Mucosa of stomach (tissue), 1 donor: Measurements from ENCODE around the gene GOT2.
"Not testable (repeated sequence)": the region's sequence is repeated elsewhere in the genome, so short reads cannot be mapped to it uniquely, and the experiment has no call there.

Source experiments
- H3K27me3 ChIP-seq: one replicate; pipeline ENCODE4 v1.7.0; 2013; ENCODE audit warnings: mild to moderate bottlenecking, low read length; ENCODE audit not compliant: control insufficient read depth, insufficient read depth
- H3K36me3 ChIP-seq: one replicate; pipeline ENCODE4 v1.7.0; 2013; ENCODE audit warnings: low read length; ENCODE audit not compliant: control insufficient read depth, insufficient read depth
- H3K4me1 ChIP-seq: one replicate; pipeline ENCODE4 v1.7.0; 2013; ENCODE audit warnings: mild to moderate bottlenecking, low read length; ENCODE audit not compliant: control insufficient read depth, insufficient read depth
- H3K4me3 ChIP-seq: one replicate; pipeline ENCODE4 v1.7.0; 2013; ENCODE audit warnings: low read length
- H3K9ac ChIP-seq: one replicate; pipeline ENCODE4 v1.7.0; 2013; ENCODE audit warnings: mild to moderate bottlenecking, low read length, moderate library complexity
- H3K9me3 ChIP-seq: one replicate; pipeline ENCODE4 v1.7.0; 2013; ENCODE audit warnings: mild to moderate bottlenecking, low read length, moderate library complexity; ENCODE audit not compliant: control insufficient read depth
- donor health status: Pancreatic carcinoma.

The GOT2 gene

DNA sequence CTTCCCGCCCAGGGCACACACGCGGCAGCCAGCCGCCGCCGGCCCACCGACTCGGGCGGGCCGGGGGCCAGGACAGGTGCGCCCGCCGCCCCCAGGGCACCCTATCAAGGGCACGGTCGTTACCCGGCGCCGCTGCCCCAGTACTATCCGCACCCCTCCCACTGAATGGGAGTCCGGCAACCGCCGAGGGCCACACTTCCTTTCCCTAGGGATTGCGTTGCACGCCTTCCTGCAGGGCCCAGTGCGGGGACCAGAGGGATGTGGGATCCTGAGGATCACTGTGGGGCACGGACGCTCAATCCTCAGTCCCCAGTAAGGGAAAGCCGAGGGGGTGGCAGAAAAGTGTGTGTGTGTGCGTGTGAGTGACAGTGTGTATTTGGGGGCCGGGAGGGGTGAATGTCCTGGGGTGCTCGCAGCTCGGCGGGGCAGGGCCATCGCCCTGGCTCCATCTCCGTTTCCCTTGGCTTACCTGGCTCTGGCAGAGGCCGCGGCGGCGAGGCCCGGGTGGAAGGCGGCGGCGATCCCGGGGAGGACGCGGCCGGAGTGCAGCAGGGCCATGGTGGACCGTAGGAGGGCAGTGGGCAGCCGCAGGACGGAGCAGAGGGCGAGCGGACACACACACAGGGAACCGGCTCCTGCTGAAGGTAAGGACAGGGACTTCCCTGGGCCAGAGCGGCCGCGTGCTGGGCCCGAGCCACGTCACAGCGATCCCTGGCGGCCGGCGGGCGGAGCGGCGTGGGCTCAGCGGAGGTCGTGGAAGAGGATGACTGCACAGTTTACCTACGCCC lies at the start of gene GOT2:
Gene GOT2 (minus strand): TSS at position 646 of the 788 bp plus-strand sequence. CDS start 88 bp downstream, at position 558.
- H3K4me1 ChIP-seq, result peaks cover 5% of the 10 kb centered on the region
- no peaks in the 10 kb centered on the region for H3K36me3 ChIP-seq
- H3K4me3 ChIP-seq, result peak within 1 kb of the TSS; percentile 94
- H3K9ac ChIP-seq, result peak within 1 kb of the TSS; percentile 55
- H3K27me3 ChIP-seq, result no peaks in the 10 kb centered on the region
- no peaks in the 10 kb centered on the region for H3K9me3 ChIP-seq

DNA sequence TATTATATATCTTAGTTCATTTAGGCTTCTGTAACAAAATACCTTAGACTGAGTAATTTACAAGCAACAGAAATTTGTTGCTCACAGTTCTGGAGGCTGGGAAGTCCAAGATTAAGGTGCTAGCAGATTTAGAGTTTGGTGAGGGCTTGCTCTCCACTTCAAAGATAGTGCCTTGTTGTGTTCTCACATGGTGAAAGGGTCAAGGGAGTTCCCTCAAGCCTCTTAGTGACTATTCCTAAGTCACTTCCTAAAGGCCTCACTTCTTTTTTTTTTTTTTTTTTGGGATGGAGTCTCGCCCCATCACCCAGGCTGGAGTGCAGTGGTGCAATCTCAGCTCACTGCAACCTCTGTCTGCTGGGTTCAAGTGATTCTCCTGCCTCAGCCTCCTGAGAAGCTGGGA lies 45.2 kb upstream of the GOT2 start:
- not testable (repeated sequence) for H3K4me3 ChIP-seq, H3K27me3 ChIP-seq, H3K9ac ChIP-seq, H3K36me3 ChIP-seq, H3K4me1 ChIP-seq, H3K9me3 ChIP-seq

DNA sequence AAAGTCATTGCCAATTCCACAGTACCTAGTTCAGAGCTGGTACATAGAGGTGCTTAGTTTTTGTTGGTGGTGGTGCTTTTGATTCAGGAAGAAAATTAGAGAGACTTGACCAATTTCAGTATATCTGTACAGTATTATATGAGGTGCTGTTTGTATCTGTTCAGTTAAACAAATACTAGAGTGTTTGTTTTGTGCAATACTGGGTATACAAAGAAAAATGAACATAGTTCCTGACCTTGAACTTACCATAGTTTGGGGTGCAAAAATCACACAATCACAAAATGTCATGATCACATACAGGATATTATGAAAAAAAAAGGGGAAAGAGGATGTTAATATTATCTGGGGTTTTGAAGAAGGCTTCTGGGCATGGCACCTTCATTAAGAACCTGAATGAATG lies 39.8 kb upstream of the GOT2 start:
- Histone ChIP-seq H3K27me3 (no peaks in the 10 kb centered on the region), H3K4me1 (no peaks in the 10 kb centered on the region), H3K9ac (no peak overlapping the region), H3K9me3 (no peaks in the 10 kb centered on the region), H3K4me3 (no peak overlapping the region), H3K36me3 (no peaks in the 10 kb centered on the region)

DNA sequence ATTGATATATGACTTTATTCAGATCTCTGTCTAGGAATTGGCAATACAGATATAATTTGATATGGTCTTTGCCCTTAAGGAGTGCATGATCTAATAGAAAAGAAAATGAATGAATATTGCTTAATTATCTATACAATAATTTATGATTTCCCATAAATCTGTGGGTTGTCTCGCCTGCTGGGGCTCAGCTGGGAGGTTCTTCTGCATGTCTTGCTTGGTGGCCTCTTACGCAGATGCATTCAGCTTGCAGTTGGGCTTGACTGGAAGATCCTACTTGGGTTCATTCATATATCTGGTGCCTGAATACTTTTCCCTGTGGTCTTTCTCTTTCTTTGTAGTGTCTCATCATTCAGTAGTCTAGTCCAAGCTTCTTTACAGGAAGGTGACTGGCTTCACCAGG lies 34.0 kb upstream of the GOT2 start:
- Histone ChIP-seq H3K36me3 (no peaks in the 10 kb centered on the region), H3K4me3 (no peak overlapping the region), H3K4me1 (no peaks in the 10 kb centered on the region), H3K27me3 (no peaks in the 10 kb centered on the region), H3K9me3 (no peaks in the 10 kb centered on the region), H3K9ac (no peak overlapping the region)

DNA sequence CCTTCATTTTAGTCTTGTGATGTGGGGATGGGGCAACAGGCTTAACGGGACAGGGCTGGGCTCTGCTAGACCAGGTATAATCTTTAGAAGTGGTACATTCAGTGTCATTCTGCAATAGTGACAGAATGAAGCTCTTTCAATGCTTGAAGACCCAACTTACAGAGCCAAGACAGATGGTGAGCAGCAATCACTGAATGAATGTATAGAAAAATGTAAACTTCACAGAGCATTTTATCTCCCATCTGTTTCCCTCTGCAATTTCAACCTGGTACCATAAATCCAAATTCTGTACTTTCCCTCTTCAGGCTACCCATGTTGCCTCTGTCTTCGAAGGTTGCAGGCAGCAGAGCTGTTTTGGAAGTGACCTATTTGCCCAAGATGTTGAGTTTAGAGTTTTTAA lies 33.5 kb upstream of the GOT2 start:
- Histone ChIP-seq H3K9ac (no peak overlapping the region), H3K36me3 (no peaks in the 10 kb centered on the region), H3K4me1 (no peaks in the 10 kb centered on the region)

DNA sequence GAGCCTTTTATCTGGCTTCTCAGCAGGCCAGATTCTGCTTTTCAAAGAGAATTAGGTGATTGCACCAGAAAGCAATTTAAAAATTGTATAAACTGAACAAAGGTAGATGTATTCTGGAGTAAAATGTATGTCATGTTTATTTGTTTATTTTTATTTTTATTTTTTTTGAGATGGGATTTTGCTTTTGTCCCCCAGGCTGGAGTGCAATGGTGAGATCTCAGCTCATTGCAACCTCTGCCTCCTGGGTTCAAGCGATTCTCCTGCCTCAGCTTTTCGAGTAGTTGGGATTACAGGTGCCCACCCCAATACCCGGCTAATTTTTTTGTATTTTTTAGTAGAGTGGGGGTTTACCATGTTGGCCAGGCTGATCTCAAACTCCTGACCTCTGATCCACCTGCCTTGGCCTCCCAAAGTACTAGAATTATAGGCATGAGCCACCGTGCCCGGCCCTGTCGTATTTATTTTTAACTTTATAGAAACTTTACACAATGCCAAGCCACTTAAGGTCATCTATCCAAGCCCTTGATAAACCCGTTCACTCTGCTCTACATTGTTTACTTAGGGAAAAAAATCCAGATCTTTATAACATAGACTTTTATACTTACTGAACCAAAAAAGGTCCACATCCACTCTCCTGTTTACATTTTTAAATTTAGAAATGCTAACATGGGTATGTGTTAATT lies 22.7 kb upstream of the GOT2 start:
- Histone ChIP-seq H3K4me3 (no peak overlapping the region), H3K36me3 (no peaks in the 10 kb centered on the region), H3K9me3 (no peaks in the 10 kb centered on the region), H3K27me3 (no peaks in the 10 kb centered on the region), H3K4me1 (no peaks in the 10 kb centered on the region), H3K9ac (no peak overlapping the region)

More for the DNA sequence above, 33.5 kb upstream of the GOT2 start:
- Histone ChIP-seq H3K27me3 (no peaks in the 10 kb centered on the region), H3K4me3 (no peak overlapping the region), H3K9me3 (no peaks in the 10 kb centered on the region)

DNA sequence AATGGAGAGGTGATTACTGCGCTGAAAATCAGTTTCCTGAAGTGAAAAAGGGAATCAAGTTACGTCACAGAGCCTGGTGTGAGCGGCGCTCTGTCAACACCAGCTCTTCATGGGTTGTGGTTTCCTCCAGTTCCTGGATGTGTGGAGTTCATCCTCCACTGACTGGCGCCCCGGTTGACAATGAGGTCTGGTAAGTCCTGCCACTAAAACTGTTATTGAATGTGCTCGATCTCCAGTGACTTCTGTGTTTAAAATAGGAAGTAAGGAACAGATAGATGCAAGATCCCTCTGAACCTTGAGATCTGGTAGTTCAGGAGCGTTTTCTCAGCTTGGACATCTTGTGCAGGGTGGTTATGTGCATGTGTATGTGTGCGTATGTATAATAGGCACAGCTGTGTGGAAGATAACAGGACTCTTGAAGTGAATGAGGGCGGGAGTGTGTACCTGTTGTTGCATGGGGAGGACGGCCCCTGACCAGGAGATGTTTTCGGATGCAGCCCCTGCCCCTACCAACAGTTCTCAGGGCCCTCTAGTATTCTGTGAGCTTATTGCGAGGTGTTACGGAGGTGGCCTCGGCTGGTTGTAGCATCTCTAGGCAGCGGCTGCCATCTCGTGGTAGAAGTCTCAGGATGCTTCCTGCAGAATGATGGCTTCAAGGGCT lies 22.0 kb upstream of the GOT2 start:
- Histone ChIP-seq H3K9me3 (no peaks in the 10 kb centered on the region), H3K36me3 (no peaks in the 10 kb centered on the region), H3K4me3 (no peak overlapping the region), H3K27me3 (no peaks in the 10 kb centered on the region), H3K9ac (no peak overlapping the region), H3K4me1 (no peaks in the 10 kb centered on the region)

DNA sequence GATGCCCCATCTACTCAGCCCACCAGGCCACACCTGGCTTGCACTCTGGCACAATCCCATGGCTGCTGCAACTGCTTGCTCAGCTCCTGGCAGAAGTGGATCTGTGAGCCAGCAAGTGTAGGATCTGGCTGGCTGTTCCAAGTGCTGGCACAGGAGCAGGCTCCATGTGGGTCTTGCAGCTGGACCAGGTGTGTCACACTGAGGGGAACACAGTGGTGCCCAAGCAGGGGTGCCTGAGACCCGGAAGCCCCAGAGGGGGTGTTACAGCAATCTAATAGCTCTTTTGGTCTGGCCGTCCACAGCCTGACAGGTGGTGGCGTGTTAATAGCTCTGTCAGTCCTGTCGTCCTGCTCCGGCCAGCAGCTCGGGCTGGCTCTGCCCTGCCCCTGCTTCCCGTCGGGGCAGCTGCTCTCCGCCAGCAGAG lies 19.6 kb upstream of the GOT2 start:
- H3K9ac ChIP-seq, result no peak overlapping the region
- no peaks in the 10 kb centered on the region for H3K9me3 ChIP-seq
- H3K4me1 ChIP-seq, result no peaks in the 10 kb centered on the region
- H3K27me3 ChIP-seq, result no peaks in the 10 kb centered on the region
- H3K36me3 ChIP-seq, result no peaks in the 10 kb centered on the region
- no peak overlapping the region for H3K4me3 ChIP-seq

DNA sequence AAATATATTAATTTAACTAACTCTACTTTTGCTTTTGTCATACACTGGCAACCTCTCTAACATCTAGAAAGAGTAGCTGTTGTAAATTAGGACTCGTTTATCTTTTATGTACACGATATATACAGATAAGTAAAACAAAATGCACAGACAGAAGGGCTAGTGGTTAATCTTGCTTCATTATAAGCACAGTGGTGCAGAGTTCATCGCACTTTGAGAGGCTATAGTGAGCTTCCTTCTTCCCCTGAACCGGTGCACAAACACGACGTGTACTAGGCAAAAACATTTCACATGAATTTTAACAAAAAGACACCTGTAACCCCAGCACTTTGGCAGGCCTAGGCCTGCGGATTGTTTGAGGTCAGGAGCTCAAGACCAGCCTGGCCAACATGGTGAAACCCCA lies 10.4 kb upstream of the GOT2 start:
- no peak overlapping the region for H3K9ac ChIP-seq
- no peaks in the 10 kb centered on the region for H3K9me3 ChIP-seq
- H3K4me3 ChIP-seq, result no peak overlapping the region
- H3K4me1 ChIP-seq, result no peaks in the 10 kb centered on the region
- no peaks in the 10 kb centered on the region for H3K36me3 ChIP-seq
- H3K27me3 ChIP-seq, result no peaks in the 10 kb centered on the region

DNA sequence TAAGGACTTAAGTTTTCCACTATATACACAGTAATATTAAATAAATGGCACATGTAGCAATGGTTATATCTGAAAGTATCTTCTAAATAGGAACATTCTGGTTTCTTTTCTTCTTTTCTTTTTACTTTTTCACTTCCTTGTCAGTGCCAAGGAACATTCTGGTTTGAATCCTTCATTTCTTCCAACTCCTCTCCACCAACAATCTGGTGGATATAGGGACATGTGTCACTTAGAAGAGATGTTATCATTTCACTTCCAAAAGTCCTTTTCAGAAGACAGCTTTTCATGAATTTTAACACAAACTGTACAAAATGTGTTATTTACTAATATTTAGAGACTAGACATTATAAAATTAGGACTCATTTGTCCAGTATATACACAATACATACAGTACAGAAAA lies 7.9 kb upstream of the GOT2 start:
- H3K27me3 ChIP-seq, result no peaks in the 10 kb centered on the region
- no peak overlapping the region for H3K4me3 ChIP-seq
- H3K36me3 ChIP-seq, result no peaks in the 10 kb centered on the region
- H3K9ac ChIP-seq, result no peak overlapping the region
- no peaks in the 10 kb centered on the region for H3K4me1 ChIP-seq
- H3K9me3 ChIP-seq, result no peaks in the 10 kb centered on the region

DNA sequence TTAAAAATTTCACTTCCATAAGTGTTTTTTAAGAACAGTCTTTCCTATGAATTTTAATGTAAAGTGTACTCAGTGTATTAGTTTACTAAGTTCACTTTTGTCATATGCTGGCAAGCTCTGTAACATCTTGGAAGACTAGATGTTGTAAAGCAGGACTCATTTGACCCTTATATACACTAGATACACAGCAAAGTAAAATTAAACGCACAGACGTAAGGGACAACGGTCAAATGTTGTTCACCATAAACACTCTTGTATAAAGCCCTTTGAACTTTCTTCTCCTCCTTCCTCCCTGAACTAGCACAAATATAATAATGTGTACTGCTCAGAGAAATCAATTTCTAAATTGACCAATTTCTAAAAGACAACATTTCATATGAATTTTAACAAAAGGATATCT lies 7.0 kb upstream of the GOT2 start:
- H3K9ac ChIP-seq, result no peak overlapping the region
- H3K4me1 ChIP-seq, result no peaks in the 10 kb centered on the region
- H3K27me3 ChIP-seq, result no peaks in the 10 kb centered on the region
- H3K9me3 ChIP-seq, result no peaks in the 10 kb centered on the region
- H3K4me3 ChIP-seq, result no peak overlapping the region
- H3K36me3 ChIP-seq, result no peaks in the 10 kb centered on the region

DNA sequence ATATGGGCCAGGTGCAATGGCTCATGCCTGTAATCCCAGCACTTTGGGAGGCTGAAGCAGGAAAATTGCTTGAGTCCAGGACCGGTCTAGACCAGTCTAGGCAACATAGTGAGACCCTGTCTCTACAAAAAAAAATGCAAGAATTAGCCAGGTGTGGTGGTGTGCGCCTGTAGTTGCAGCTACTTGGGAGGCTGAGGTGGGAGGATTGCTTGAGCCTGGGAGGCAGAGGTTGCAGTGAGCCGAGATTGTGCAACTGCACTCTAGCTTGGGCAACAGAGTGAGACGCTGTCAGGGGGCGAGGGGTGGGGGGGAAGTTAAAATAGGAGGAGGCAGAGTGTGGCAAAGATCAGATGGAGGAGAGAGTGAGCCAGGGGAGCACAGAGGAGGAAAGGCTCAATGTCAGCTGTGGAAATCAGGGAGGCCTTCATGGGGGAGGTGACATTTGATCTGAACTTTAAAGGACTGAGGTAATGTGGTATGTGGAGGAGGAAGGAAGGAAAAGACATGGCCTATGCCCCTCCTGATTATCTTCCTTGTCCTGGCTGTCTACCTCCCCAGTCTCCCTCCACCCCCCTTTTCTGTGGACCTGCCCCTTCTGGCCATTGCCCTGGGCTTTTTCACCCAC lies 4.7 kb upstream of the GOT2 start:
- Histone ChIP-seq H3K36me3 (no peaks in the 10 kb centered on the region), H3K27me3 (no peaks in the 10 kb centered on the region), H3K9ac (no peak overlapping the region), H3K4me3 (no peak overlapping the region), H3K4me1 (no peaks in the 10 kb centered on the region), H3K9me3 (no peaks in the 10 kb centered on the region)
